GM12872 (cell line): ENCODE data around the gene DIS3L2.
A peak's percentile ranks its signal among the peaks of the same experiment; 100 is the strongest.

ENCODE experiments used
- TF ChIP-seq, protein P1 (sequence below): IDR thresholded peaks from 3 replicates; pipeline ENCODE4 v1.5.1; 2011; ENCODE audit warnings: low read depth, mild to moderate bottlenecking, low read length, moderate library complexity; ENCODE audit not compliant: insufficient read depth

Gene DIS3L2

GRCh38 chr2:232030229-232030628 is 68.7 kb downstream of the DIS3L2 start:
- TF ChIP-seq, protein P1, sequence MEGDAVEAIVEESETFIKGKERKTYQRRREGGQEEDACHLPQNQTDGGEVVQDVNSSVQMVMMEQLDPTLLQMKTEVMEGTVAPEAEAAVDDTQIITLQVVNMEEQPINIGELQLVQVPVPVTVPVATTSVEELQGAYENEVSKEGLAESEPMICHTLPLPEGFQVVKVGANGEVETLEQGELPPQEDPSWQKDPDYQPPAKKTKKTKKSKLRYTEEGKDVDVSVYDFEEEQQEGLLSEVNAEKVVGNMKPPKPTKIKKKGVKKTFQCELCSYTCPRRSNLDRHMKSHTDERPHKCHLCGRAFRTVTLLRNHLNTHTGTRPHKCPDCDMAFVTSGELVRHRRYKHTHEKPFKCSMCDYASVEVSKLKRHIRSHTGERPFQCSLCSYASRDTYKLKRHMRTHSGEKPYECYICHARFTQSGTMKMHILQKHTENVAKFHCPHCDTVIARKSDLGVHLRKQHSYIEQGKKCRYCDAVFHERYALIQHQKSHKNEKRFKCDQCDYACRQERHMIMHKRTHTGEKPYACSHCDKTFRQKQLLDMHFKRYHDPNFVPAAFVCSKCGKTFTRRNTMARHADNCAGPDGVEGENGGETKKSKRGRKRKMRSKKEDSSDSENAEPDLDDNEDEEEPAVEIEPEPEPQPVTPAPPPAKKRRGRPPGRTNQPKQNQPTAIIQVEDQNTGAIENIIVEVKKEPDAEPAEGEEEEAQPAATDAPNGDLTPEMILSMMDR: peak; percentile 38; the same call in 1 of the 3 replicates

GRCh38 chr2:232038251-232038880 is 76.9 kb downstream of the DIS3L2 start:
- TF ChIP-seq, protein P1: no peak

DNA sequence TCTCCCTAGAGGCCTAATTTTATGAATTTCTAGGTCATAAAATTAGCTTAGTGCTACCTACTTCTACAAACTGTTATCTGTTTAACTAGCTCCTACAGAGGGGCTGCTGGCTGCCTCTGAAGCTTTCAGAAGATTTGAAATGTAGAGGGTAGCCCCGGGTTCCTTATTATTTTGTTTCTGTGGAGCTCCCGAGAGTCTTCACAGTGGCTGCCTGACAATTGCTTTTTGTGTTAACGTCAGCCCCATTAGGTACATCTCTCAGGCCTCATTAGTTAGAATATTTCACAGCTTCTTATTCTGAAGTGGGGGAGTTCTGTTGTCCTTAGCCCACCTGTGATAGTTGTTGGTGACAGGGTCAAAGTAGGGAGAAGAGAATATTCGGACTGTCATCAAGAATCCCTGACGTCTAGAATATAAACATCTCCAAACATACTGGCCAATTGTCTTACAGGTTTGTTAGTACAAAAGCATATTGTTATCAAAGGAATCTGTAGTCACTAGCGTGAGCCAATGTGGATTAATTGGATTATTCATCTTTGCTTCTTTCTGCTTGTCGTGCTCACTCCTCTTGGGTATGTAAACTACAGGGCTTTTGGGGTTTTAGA is 77.5 kb downstream of the DIS3L2 start:
- TF ChIP-seq, protein P1: no peak

DNA sequence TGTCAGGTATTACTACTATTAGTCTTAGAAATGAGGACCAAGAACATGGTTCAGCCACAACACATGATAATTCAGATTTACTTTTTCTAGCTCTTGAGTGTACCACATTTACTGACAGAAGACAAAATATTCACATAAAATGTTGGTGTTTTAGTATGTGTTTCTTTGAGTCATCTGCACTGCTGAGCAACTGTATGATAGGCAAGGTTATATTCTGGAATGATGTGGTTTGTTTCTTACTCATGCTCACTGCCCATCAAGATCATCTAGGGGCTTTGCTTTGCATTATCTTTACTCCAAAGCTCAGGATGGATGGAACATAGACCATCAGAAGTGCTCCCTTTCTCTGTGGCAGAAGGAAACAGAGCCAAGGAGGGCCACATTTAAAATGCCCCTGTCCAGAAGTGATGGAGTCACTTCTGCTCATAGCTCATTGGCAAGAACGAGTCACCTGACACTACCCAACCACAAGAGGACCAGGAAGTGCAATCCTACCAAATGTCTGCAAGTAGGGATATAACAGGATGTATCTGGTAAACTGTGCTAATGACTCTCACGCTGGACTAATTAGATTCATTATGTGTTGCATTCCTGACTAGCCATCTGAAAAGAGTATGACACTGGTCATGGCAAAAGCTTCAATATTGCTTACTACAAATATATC is 81.5 kb downstream of the DIS3L2 start:
- TF ChIP-seq, protein P1: no peak

DNA sequence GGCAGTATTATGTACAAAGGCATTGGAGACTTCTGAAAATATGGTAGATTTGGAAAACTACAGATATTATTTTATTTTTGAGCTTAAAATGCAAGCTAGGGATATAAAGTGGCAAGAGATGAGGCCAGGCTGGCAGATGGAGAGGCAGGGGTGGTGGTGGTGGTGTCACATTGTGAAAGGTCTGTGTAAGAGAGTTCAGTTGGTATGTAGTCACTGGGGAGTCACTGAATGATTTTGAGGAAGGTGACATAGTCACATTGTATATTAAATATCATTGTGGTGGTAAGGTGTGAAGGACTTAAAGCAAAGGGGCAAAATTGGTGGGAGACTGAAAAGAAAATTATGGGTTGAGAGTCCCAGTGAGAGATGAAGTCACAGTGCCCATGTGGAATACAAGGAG is 82.5 kb downstream of the DIS3L2 start:
- TF ChIP-seq, protein P1: no peak

GRCh38 chr2:232049350-232049749 is 87.8 kb downstream of the DIS3L2 start:
- TF ChIP-seq, protein P1: no peak

DNA sequence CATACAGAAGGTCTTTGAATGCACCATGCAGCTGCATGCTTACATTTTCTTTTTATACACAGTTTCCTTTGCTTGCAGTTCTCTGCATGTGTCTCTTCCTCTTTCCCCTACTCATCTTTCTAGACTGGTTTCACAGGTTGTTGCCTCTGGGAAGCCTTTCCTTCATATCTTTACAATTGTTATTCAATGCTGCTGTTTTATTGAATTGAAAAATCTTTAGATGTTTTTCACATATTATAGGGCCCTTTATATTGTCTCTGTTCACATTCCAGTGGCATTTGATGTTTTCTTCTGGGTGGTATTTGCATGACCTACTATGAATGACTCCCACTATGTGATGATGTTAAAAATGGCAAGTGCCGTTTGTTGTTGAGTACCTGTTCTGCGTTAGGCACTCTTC is 91.1 kb downstream of the DIS3L2 start:
- TF ChIP-seq, protein P1: no peak
